Measurements from ENCODE around the gene PRDM2. TPM values are rescaled to one million over a fixed set of nuclear protein-coding genes. Genes with fewer than 3 reads are reported as not detected.

PRDM2 gene
- total RNA-seq, 1 donor = 124 TPM

DNA sequence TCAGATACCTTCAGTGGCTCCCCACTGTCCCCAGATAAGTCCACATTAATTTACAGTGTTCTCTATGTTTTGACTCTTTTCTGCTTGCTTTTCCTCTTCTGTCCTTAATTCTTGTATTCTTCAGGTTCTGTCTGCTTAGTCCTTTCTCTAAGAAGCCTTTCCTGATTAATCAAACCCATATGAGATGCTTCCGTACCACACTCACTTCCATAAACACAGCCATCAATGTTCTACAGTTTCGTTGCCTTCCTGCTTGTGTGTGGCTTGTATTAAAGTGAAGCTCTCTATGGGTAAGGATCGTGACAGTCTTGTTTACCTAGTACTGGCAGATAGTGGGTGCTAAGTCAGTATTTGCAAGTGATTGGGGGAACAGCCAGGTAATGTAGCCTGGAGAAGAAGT, 75.9 kb downstream of the PRDM2 start:
- Histone ChIP-seq H3K4me1 (ENCODE audit: insufficient read depth, low read length) (peaks cover 3% of the 10 kb centered on the region), H3K27me3 (ENCODE audit: insufficient read depth, low read length) (no peaks in the 10 kb centered on the region), H3K9me3 (ENCODE audit: low read depth, low read length) (no peaks in the 10 kb centered on the region), H3K4me3 (ENCODE audit: low read length) (no peak overlapping the region)

DNA sequence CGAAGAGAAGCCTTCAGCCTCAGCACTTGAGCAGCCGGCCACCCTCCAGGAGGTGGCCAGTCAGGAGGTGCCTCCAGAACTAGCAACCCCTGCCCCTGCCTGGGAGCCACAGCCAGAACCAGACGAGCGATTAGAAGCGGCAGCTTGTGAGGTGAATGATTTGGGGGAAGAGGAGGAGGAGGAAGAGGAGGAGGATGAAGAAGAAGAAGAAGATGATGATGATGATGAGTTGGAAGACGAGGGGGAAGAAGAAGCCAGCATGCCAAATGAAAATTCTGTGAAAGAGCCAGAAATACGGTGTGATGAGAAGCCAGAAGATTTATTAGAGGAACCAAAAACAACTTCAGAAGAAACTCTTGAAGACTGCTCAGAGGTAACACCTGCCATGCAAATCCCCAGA, 78.4 kb downstream of the PRDM2 start:
- peaks cover 27% of the 10 kb centered on the region for H3K4me1 ChIP-seq (ENCODE audit: insufficient read depth, low read length)

DNA sequence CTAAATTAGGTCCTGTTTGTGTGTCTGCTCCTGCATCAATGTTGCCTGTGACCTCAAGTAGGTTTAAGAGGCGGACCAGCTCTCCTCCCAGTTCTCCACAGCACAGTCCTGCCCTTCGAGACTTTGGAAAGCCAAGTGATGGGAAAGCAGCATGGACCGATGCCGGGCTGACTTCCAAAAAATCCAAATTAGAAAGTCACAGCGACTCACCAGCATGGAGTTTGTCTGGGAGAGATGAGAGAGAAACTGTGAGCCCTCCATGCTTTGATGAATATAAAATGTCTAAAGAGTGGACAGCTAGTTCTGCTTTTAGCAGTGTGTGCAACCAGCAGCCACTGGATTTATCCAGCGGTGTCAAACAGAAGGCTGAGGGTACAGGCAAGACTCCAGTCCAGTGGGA, 79.9 kb downstream of the PRDM2 start:
- Histone ChIP-seq H3K4me1 (ENCODE audit: insufficient read depth, low read length) (peaks cover 34% of the 10 kb centered on the region), H3K27me3 (ENCODE audit: insufficient read depth, low read length) (no peaks in the 10 kb centered on the region), H3K4me3 (ENCODE audit: low read length) (no peak overlapping the region), H3K9me3 (ENCODE audit: low read depth, low read length) (no peaks in the 10 kb centered on the region)

More for the DNA sequence above, 78.4 kb downstream of the PRDM2 start:
- Histone ChIP-seq H3K9me3 (ENCODE audit: low read depth, low read length) (no peaks in the 10 kb centered on the region), H3K4me3 (ENCODE audit: low read length) (no peak overlapping the region), H3K27me3 (ENCODE audit: insufficient read depth, low read length) (no peaks in the 10 kb centered on the region)

DNA sequence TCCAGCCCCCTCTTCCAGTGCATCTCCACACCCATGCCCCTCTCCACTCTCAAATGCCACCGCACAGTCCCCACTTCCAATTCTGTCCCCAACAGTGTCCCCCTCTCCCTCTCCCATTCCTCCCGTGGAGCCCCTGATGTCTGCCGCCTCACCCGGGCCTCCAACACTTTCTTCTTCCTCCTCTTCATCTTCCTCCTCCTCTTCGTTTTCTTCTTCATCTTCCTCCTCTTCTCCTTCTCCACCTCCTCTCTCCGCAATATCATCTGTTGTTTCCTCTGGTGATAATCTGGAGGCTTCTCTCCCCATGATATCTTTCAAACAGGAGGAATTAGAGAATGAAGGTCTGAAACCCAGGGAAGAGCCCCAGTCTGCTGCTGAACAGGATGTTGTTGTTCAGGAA, 80.8 kb downstream of the PRDM2 start:
- peaks cover 34% of the 10 kb centered on the region for H3K4me1 ChIP-seq (ENCODE audit: insufficient read depth, low read length)
- H3K4me3 ChIP-seq (ENCODE audit: low read length) = no peak overlapping the region
- H3K9me3 ChIP-seq (ENCODE audit: low read depth, low read length) = no peaks in the 10 kb centered on the region
- H3K27me3 ChIP-seq (ENCODE audit: insufficient read depth, low read length) = no peaks in the 10 kb centered on the region

GRCh38 chr1:13781228-13781627, 81.2 kb downstream of the PRDM2 start:
- H3K27me3 ChIP-seq (ENCODE audit: insufficient read depth, low read length) = no peaks in the 10 kb centered on the region
- no peaks in the 10 kb centered on the region for H3K9me3 ChIP-seq (ENCODE audit: low read depth, low read length)
- H3K4me1 ChIP-seq (ENCODE audit: insufficient read depth, low read length) = peaks cover 34% of the 10 kb centered on the region
- H3K4me3 ChIP-seq (ENCODE audit: low read length) = no peak overlapping the region

DNA sequence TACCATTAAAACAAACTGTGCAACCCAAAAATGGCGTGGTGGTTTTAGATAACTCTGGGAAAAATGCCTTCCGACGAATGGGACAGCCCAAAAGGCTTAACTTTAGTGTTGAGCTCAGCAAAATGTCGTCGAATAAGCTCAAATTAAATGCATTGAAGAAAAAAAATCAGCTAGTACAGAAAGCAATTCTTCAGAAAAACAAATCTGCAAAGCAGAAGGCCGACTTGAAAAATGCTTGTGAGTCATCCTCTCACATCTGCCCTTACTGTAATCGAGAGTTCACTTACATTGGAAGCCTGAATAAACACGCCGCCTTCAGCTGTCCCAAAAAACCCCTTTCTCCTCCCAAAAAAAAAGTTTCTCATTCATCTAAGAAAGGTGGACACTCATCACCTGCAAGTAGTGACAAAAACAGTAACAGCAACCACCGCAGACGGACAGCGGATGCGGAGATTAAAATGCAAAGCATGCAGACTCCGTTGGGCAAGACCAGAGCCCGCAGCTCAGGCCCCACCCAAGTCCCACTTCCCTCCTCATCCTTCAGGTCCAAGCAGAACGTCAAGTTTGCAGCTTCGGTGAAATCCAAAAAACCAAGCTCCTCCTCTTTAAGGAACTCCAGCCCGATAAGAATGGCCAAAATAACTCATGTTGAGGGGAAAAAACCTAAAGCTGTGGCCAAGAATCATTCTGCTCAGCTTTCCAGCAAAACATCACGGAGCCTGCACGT, 82.1 kb downstream of the PRDM2 start:
- Histone ChIP-seq H3K27me3 (ENCODE audit: insufficient read depth, low read length) (no peaks in the 10 kb centered on the region), H3K4me3 (ENCODE audit: low read length) (no peak overlapping the region), H3K9me3 (ENCODE audit: low read depth, low read length) (no peaks in the 10 kb centered on the region), H3K4me1 (ENCODE audit: insufficient read depth, low read length) (peaks cover 34% of the 10 kb centered on the region)

GRCh38 chr1:13782634-13783360, 82.8 kb downstream of the PRDM2 start:
- H3K9me3 ChIP-seq (ENCODE audit: low read depth, low read length) = no peaks in the 10 kb centered on the region
- H3K27me3 ChIP-seq (ENCODE audit: insufficient read depth, low read length) = no peaks in the 10 kb centered on the region
- peaks cover 34% of the 10 kb centered on the region for H3K4me1 ChIP-seq (ENCODE audit: insufficient read depth, low read length)
- no peak overlapping the region for H3K4me3 ChIP-seq (ENCODE audit: low read length)

DNA sequence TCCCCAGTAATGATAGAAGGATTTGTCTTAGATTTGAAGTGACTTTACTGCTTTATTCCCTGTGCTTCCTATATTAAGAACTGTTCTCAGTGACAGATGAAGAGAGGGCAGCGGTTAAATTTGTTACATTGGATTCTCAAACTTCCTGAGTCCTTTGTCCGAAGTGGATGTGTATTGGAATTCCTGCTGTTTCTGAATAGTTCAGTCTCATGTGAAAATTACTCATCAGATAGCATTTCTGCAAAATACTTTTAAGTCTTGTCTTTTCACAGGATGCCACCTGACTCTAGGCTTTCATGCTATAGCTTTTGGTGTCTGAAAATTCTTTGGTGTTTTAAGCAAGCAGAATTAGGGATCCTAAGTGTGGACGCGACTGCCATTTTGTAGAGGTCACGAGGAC, 83.6 kb downstream of the PRDM2 start:
- H3K4me3 ChIP-seq (ENCODE audit: low read length) = no peak overlapping the region

GRCh38 chr1:13784971-13785370, 85.0 kb downstream of the PRDM2 start:
- H3K4me3 ChIP-seq (ENCODE audit: low read length) = no peak overlapping the region
- no peaks in the 10 kb centered on the region for H3K27me3 ChIP-seq (ENCODE audit: insufficient read depth, low read length)
- H3K4me1 ChIP-seq (ENCODE audit: insufficient read depth, low read length) = peaks cover 34% of the 10 kb centered on the region
- no peaks in the 10 kb centered on the region for H3K9me3 ChIP-seq (ENCODE audit: low read depth, low read length)

More for the DNA sequence above, 83.6 kb downstream of the PRDM2 start:
- Histone ChIP-seq H3K4me1 (ENCODE audit: insufficient read depth, low read length) (peaks cover 34% of the 10 kb centered on the region), H3K9me3 (ENCODE audit: low read depth, low read length) (no peaks in the 10 kb centered on the region), H3K27me3 (ENCODE audit: insufficient read depth, low read length) (no peaks in the 10 kb centered on the region)

GRCh38 chr1:13786541-13786940, 86.6 kb downstream of the PRDM2 start:
- Histone ChIP-seq H3K9me3 (ENCODE audit: low read depth, low read length) (no peaks in the 10 kb centered on the region), H3K4me1 (ENCODE audit: insufficient read depth, low read length) (peaks cover 24% of the 10 kb centered on the region), H3K4me3 (ENCODE audit: low read length) (no peak overlapping the region), H3K27me3 (ENCODE audit: insufficient read depth, low read length) (no peaks in the 10 kb centered on the region)

DNA sequence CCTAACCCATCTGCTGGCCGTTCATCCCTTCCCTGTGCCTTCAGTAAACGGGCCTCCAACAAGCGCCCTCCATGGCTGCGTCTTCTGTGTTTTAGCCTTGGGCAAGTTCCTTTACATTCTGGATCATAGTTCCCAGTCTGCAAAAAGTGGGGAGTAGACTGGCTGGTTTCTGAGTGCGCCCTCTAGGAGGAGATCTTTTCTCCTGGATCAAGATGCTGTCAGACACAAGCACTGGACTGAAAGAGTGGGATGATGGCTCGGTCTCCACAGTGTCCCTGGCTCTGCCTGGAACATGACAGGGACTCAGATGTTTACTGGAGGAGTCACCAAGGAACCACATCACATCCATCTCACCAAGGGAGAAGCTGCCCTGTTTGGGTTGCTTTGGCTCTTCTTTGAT, 88.8 kb downstream of the PRDM2 start:
- Histone ChIP-seq H3K4me1 (ENCODE audit: insufficient read depth, low read length) (peaks cover 4% of the 10 kb centered on the region), H3K9me3 (ENCODE audit: low read depth, low read length) (no peaks in the 10 kb centered on the region), H3K27me3 (ENCODE audit: insufficient read depth, low read length) (no peaks in the 10 kb centered on the region), H3K4me3 (ENCODE audit: low read length) (no peak overlapping the region)

DNA sequence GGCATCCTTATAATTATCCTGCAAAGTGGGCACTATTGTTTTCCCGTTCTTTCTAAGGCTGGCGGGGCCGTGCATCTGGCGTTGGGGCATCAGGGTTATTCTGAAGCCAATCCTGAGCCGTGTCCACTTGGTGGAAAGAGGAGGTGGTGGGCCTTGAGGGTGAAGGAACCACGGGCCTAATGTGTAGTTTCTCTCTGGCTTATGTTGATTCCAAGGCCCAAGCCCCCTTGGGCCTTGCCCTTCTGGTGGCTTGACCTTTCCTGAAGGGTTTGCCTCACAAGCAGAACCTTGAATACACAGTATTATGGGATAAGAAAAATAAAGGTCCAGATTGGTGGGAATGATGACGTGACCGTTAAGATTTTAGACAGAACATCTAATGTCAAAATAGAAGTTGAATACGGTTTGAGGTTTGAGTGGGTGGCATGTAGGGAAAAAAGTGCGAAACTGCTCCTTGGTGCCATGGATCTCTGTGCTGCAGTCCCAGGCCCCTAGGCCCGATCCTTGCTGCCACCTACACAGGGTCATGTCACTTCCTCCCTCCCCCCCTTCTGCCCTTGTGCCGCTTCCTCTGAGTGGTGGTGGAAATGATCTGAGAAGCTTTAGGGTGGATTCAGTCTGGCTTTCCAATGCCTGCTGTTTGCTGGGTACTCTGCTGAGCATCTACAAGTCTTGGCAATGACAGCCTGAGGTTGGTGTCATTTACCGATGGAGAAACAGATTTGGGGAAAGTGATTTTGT, 90.5 kb downstream of the PRDM2 start:
- H3K4me1 ChIP-seq (ENCODE audit: insufficient read depth, low read length) = no peaks in the 10 kb centered on the region
- no peaks in the 10 kb centered on the region for H3K9me3 ChIP-seq (ENCODE audit: low read depth, low read length)
- no peaks in the 10 kb centered on the region for H3K27me3 ChIP-seq (ENCODE audit: insufficient read depth, low read length)
- H3K4me3 ChIP-seq (ENCODE audit: low read length) = no peak overlapping the region

DNA sequence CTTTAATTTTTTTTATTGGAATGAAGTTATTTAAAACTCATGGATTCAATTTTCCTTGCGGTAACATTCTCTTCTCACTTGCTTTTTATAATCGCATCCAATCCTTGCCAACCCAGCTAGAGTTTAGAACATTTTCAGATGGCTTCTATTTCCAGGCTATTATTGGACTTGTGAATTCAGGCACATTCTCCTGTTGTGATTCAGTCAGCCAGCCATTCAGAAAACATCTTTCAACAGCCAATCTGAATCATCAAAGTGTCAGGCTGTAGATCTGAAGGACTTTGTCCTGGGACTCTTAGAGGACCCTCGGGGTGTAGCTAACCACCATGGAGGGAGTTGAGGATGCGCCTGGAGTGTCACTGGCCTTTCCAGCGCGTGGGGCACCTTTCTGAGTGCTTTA, 92.4 kb downstream of the PRDM2 start:
- Histone ChIP-seq H3K4me3 (ENCODE audit: low read length) (no peak overlapping the region), H3K27me3 (ENCODE audit: insufficient read depth, low read length) (no peaks in the 10 kb centered on the region), H3K4me1 (ENCODE audit: insufficient read depth, low read length) (no peaks in the 10 kb centered on the region), H3K9me3 (ENCODE audit: low read depth, low read length) (no peaks in the 10 kb centered on the region)

DNA sequence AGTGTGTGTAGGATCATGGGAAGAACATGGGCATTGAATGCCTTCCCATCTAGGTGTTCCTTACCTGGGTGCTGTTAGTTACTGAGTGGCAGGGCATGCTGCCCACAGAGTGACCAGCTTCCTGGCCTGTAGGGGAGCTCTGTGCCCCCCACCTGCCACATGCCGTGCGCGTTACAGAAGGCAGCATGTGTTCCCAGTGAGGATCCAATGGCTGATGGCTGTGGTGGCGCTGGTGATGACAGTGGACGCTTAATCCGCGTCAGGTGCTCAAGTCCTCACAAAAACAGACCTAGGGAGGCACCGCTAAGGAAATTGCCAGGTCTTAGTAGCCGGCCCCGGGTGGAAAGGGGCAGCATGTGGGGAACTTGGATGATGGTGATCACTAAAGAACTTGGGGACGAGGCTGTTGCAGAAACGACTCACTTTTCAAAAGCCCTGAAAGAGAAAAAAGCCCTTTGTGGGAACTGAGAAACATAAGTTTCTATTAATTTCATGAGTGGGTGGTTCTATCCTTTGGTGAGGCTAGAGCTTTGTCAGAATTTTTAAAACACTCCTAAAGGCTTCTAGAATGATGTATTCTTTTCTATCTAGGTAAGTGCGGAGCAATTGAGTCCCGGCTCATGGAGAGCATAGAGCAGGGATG, 93.2 kb downstream of the PRDM2 start:
- H3K9me3 ChIP-seq (ENCODE audit: low read depth, low read length) = no peaks in the 10 kb centered on the region
- H3K4me3 ChIP-seq (ENCODE audit: low read length) = no peak overlapping the region
- no peaks in the 10 kb centered on the region for H3K27me3 ChIP-seq (ENCODE audit: insufficient read depth, low read length)
- no peaks in the 10 kb centered on the region for H3K4me1 ChIP-seq (ENCODE audit: insufficient read depth, low read length)
